Keratinocyte (primary cell): Measurements from ENCODE around the gene NPTX1.

Source experiments
- EZH2 ChIP-seq: IDR thresholded peaks from one replicate; pipeline ENCODE4 v1.6.1; 2012; ENCODE audit warnings: inconsistent platforms, mild to moderate bottlenecking, low read length, moderate library complexity
- TF ChIP-seq, protein P1 (sequence below), 3 experiments: IDR thresholded peaks in 1 of 3; conservative IDR thresholded peaks in 1 of 3; optimal IDR thresholded peaks in 1 of 3; 2 replicates in 2 of 3; 3 replicates in 1 of 3; pipeline versions ENCODE3 to v1.5.1; 2011; ENCODE audit warnings: low read length in 3 of 3, mild to moderate bottlenecking in 3 of 3, moderate library complexity in 2 of 3, control low read depth in 1 of 3, inconsistent platforms in 1 of 3; ENCODE audit not compliant: insufficient read depth in 2 of 3; ENCODE audit errors: extremely low read depth in 1 of 3

DNA sequence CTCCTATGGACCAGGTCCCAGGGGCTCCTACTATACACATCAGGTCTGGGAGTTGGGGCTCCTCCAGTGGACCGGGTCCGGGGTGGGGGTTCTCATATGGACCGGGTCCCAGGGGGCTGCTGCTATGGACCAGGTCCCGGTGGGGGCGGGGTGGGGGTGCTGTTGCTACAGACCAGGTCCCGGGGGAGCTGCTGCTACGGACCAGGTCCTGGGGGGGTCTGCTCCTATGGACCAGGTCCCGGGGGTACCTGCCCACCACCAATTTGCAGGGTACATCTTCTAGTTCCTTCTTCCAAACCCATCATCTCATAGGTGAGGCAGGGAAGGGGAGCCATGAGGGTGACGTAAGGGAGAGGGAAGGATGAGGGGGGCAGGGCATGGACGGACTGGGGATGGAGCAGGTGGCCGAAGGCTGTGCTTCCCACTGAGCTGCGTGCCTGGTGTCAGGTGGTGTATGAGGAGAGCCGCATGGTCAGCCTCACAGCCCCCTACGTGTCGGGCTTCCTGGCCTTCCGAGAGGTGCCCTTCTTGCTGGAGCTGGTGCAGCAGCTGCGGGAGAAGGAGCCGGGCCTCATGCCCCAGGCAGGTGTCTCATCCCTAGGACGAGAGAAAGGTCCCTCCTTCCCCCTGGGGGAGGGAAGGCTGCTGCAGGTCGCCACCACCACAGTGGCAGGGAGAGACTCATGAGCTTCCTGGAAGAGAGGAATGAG lies 54.9 kb downstream of the NPTX1 start:
- TF ChIP-seq, protein P1, sequence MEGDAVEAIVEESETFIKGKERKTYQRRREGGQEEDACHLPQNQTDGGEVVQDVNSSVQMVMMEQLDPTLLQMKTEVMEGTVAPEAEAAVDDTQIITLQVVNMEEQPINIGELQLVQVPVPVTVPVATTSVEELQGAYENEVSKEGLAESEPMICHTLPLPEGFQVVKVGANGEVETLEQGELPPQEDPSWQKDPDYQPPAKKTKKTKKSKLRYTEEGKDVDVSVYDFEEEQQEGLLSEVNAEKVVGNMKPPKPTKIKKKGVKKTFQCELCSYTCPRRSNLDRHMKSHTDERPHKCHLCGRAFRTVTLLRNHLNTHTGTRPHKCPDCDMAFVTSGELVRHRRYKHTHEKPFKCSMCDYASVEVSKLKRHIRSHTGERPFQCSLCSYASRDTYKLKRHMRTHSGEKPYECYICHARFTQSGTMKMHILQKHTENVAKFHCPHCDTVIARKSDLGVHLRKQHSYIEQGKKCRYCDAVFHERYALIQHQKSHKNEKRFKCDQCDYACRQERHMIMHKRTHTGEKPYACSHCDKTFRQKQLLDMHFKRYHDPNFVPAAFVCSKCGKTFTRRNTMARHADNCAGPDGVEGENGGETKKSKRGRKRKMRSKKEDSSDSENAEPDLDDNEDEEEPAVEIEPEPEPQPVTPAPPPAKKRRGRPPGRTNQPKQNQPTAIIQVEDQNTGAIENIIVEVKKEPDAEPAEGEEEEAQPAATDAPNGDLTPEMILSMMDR (optimal IDR thresholded peaks at IDR 0.05 in 1 of 3, IDR thresholded peaks at IDR 0.05 in 1 of 3, conservative IDR thresholded peaks at IDR 0.05 in 1 of 3; ENCODE audit: extremely low read depth in 1 of 3, insufficient read depth in 2 of 3, low read length in 3 of 3) = no peak
- TF ChIP-seq EZH2 = no peak
